ENCODE measurements around the gene CHCHD3. TPM values are rescaled to one million over a fixed set of nuclear protein-coding genes. Genes with fewer than 3 reads are reported as not detected.

Gene CHCHD3
- total RNA-seq, 1 experiment from 2014 or later, result 114 TPM

DNA sequence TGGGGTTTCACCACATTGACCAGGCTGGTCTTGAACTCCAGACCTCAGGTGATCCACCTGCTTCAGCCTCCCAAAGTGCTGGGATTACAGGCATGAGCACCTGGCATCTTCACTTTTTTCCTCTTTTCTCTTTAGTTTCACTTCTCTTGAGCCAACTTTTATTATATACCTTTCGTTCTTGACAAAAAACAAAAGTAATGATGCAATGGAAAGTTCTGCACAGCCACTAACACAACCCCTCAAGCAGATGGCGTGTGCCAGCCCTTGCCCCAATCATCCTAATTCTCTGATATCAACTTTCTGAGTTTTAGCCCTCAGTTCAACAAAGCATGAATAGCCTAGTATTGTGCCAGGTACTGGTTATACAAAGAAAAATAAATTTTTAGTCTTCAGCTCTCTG, 223.6 kb downstream of the CHCHD3 start:
- DNase-seq (ENCODE audit: low spot score) (no peak), ATAC-seq (no peak)
- peaks cover 6% of the 10 kb centered on the region for H3K9me3 Mint-ChIP-seq
- H3K4me3 Mint-ChIP-seq, result no peak overlapping the region
- TF ChIP-seq OVOL2 (CRISPR knock-in tag; IDR thresholded peaks at IDR 0.05; ENCODE audit: borderline replicate concordance), result no peak
- TF ChIP-seq, protein P1, sequence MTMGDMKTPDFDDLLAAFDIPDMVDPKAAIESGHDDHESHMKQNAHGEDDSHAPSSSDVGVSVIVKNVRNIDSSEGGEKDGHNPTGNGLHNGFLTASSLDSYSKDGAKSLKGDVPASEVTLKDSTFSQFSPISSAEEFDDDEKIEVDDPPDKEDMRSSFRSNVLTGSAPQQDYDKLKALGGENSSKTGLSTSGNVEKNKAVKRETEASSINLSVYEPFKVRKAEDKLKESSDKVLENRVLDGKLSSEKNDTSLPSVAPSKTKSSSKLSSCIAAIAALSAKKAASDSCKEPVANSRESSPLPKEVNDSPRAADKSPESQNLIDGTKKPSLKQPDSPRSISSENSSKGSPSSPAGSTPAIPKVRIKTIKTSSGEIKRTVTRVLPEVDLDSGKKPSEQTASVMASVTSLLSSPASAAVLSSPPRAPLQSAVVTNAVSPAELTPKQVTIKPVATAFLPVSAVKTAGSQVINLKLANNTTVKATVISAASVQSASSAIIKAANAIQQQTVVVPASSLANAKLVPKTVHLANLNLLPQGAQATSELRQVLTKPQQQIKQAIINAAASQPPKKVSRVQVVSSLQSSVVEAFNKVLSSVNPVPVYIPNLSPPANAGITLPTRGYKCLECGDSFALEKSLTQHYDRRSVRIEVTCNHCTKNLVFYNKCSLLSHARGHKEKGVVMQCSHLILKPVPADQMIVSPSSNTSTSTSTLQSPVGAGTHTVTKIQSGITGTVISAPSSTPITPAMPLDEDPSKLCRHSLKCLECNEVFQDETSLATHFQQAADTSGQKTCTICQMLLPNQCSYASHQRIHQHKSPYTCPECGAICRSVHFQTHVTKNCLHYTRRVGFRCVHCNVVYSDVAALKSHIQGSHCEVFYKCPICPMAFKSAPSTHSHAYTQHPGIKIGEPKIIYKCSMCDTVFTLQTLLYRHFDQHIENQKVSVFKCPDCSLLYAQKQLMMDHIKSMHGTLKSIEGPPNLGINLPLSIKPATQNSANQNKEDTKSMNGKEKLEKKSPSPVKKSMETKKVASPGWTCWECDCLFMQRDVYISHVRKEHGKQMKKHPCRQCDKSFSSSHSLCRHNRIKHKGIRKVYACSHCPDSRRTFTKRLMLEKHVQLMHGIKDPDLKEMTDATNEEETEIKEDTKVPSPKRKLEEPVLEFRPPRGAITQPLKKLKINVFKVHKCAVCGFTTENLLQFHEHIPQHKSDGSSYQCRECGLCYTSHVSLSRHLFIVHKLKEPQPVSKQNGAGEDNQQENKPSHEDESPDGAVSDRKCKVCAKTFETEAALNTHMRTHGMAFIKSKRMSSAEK (CRISPR knock-in tag; IDR thresholded peaks at IDR 0.05; ENCODE audit: borderline replicate concordance), result no peak
- TF ChIP-seq, protein P2, sequence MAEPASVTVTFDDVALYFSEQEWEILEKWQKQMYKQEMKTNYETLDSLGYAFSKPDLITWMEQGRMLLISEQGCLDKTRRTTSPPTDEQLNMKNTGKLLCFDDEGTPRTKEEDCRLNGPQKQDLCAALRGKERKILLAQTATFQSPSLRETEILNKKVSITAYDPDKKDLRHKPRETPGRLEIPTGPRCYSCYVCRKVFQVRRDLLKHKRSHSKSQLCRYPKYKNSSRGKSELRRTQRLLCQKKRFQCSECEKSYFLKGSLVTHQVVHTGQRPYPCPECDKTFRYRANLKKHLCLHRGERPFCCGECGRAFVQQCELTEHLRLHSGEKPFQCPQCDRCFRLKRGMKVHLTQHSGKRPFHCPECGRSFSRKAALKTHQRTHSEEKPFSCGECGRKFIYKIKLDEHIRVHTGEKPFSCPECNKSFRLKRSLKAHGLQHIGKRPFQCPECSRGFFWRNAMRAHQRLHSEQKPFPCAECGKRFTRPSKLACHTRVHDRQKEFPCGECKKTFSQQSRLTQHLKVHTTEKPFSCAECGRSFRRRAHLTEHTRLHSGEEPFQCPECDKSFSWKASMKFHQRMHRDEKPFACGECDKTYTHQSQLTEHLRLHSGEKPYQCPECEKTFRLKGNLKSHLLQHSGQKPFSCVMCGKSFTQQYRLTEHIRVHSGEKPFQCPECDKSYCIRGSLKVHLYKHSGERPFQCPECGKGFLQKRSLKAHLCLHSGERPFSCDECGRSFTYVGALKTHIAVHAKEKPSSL (CRISPR knock-in tag; conservative IDR thresholded peaks at IDR 0.05), result no peak
- no peak for TF ChIP-seq ZNF671 (CRISPR knock-in tag; IDR thresholded peaks at IDR 0.05)
- TF ChIP-seq NR1H2 (CRISPR knock-in tag; IDR thresholded peaks at IDR 0.05), result no peak
- TF ChIP-seq, protein P3, sequence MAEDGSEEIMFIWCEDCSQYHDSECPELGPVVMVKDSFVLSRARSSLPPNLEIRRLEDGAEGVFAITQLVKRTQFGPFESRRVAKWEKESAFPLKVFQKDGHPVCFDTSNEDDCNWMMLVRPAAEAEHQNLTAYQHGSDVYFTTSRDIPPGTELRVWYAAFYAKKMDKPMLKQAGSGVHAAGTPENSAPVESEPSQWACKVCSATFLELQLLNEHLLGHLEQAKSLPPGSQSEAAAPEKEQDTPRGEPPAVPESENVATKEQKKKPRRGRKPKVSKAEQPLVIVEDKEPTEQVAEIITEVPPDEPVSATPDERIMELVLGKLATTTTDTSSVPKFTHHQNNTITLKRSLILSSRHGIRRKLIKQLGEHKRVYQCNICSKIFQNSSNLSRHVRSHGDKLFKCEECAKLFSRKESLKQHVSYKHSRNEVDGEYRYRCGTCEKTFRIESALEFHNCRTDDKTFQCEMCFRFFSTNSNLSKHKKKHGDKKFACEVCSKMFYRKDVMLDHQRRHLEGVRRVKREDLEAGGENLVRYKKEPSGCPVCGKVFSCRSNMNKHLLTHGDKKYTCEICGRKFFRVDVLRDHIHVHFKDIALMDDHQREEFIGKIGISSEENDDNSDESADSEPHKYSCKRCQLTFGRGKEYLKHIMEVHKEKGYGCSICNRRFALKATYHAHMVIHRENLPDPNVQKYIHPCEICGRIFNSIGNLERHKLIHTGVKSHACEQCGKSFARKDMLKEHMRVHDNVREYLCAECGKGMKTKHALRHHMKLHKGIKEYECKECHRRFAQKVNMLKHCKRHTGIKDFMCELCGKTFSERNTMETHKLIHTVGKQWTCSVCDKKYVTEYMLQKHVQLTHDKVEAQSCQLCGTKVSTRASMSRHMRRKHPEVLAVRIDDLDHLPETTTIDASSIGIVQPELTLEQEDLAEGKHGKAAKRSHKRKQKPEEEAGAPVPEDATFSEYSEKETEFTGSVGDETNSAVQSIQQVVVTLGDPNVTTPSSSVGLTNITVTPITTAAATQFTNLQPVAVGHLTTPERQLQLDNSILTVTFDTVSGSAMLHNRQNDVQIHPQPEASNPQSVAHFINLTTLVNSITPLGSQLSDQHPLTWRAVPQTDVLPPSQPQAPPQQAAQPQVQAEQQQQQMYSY (CRISPR knock-in tag; IDR thresholded peaks at IDR 0.05), result no peak
- no peak for TF ChIP-seq GTF2I (CRISPR knock-in tag; conservative IDR thresholded peaks at IDR 0.05)
- TF ChIP-seq FOXP1 (CRISPR knock-in tag; IDR thresholded peaks at IDR 0.05; ENCODE audit: borderline replicate concordance), result no peak
- ChIA-PET POLR2A (no interaction called here), CTCF (no interaction called here)
- peaks cover 22% of the 10 kb centered on the region for H3K4me1 Mint-ChIP-seq
- peak overlapping the region; percentile 9; the same call in 1 of the 2 replicates for H3K27ac Mint-ChIP-seq
- no peaks in the 10 kb centered on the region for H3K27me3 Mint-ChIP-seq (ENCODE audit: low read depth)
- peaks cover 6% of the 10 kb centered on the region for H3K36me3 Mint-ChIP-seq

DNA sequence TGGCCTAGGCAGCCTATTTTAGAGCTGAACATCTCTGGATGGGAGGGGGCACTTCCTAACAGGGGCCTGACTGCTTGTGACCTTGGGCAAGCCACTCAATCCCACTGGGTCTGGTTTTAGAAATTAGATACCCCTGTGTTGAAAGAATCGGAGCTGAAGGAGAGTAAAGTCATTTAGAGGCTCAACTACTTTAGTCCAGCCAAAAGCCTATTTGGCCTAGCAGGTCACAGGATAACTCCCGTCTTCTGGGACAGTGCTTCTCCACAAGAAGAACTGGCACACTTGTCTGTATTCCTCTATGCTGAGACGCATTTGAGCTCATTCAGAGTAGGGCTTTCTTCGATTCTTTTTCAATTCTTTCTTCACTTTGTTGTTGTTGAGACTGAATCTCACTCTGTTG, 224.2 kb downstream of the CHCHD3 start:
- TF ChIP-seq JUN (CRISPR knock-in tag; IDR thresholded peaks at IDR 0.05) (no peak), SMAD3 (CRISPR knock-in tag; IDR thresholded peaks at IDR 0.05; ENCODE audit: borderline replicate concordance) (no peak), CREM (CRISPR knock-in tag; IDR thresholded peaks at IDR 0.05) (no peak), ZNF232 (CRISPR knock-in tag; IDR thresholded peaks at IDR 0.05) (no peak), NR2C2 (CRISPR knock-in tag; IDR thresholded peaks at IDR 0.05) (no peak), ZNF396 (CRISPR knock-in tag; IDR thresholded peaks at IDR 0.05; ENCODE audit: borderline replicate concordance) (no peak), ZNF416 (CRISPR knock-in tag; IDR thresholded peaks at IDR 0.05) (no peak), NR1H2 (CRISPR knock-in tag; IDR thresholded peaks at IDR 0.05) (no peak), ZNF219 (CRISPR knock-in tag; IDR thresholded peaks at IDR 0.05; ENCODE audit: borderline replicate concordance) (no peak), JAZF1 (CRISPR knock-in tag; IDR thresholded peaks at IDR 0.05) (no peak)
- TF ChIP-seq, protein P4, sequence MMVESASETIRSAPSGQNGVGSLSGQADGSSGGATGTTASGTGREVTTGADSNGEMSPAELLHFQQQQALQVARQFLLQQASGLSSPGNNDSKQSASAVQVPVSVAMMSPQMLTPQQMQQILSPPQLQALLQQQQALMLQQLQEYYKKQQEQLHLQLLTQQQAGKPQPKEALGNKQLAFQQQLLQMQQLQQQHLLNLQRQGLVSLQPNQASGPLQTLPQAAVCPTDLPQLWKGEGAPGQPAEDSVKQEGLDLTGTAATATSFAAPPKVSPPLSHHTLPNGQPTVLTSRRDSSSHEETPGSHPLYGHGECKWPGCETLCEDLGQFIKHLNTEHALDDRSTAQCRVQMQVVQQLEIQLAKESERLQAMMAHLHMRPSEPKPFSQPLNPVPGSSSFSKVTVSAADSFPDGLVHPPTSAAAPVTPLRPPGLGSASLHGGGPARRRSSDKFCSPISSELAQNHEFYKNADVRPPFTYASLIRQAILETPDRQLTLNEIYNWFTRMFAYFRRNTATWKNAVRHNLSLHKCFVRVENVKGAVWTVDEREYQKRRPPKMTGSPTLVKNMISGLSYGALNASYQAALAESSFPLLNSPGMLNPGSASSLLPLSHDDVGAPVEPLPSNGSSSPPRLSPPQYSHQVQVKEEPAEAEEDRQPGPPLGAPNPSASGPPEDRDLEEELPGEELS (CRISPR knock-in tag; IDR thresholded peaks at IDR 0.05), result no peak
- TF ChIP-seq, protein P5, sequence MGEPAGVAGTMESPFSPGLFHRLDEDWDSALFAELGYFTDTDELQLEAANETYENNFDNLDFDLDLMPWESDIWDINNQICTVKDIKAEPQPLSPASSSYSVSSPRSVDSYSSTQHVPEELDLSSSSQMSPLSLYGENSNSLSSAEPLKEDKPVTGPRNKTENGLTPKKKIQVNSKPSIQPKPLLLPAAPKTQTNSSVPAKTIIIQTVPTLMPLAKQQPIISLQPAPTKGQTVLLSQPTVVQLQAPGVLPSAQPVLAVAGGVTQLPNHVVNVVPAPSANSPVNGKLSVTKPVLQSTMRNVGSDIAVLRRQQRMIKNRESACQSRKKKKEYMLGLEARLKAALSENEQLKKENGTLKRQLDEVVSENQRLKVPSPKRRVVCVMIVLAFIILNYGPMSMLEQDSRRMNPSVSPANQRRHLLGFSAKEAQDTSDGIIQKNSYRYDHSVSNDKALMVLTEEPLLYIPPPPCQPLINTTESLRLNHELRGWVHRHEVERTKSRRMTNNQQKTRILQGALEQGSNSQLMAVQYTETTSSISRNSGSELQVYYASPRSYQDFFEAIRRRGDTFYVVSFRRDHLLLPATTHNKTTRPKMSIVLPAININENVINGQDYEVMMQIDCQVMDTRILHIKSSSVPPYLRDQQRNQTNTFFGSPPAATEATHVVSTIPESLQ (CRISPR knock-in tag; IDR thresholded peaks at IDR 0.05), result no peak
- Mint-ChIP-seq H3K36me3 (peaks cover under 1% of the 10 kb centered on the region; the same call in 1 of the 2 replicates), H3K9me3 (peaks cover under 1% of the 10 kb centered on the region), H3K27me3 (ENCODE audit: low read depth) (no peaks in the 10 kb centered on the region), H3K27ac (no peak overlapping the region), H3K4me3 (no peak overlapping the region), H3K4me1 (peaks cover 22% of the 10 kb centered on the region)
- ChIA-PET CTCF (interaction anchor here (0.6 kb wide), 1 partner anchor 1004 kb away, joined by 3 read pairs; no protein-coding TSS in a partner anchor), POLR2A (no interaction called here)
- ATAC-seq (peak; percentile 48; the same call in 1 of the 2 replicates), DNase-seq (ENCODE audit: low spot score) (no peak)

All from WTC11 (cell line).